Activated CD8-positive, alpha-beta memory T cell treated with anti-CD3 and anti-CD28 coated beads for 4 hours (primary cell): ENCODE data around the gene RECQL5.
"Not testable (repeated sequence)": the region's sequence is repeated elsewhere in the genome, so short reads cannot be mapped to it uniquely, and the experiment has no call there.

Source experiments
- DNase-seq, 2 donors: peaks; one replicate each; pipeline ENCODE4 v3.0.0-alpha.2; 2020; ENCODE audit warnings: low read depth in 2 of 2

RECQL5 gene

GRCh38 chr17:75647921-75648320 lies 19.0 kb downstream of the RECQL5 start:
- no peak for DNase-seq

DNA sequence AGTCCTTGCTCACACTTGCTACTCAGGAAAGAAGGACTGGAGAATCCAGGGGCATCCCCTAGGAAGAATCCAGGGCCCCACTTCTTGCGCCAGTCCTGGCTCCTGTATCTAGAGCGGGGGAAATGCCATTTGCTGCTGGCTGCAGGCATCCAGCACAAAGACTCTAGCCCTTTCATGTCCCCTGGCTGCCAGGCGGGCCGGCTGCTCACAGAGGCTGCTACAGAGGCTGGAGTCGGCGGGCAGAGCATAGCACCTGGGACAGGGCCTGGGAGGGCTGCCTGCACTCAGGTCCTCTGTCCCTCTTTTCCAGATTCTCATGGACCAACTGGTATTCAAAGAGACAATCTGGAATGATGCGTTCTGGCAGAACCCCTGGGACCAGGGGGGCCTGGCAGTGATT lies 19.9 kb downstream of the RECQL5 start:
- DNase-seq, result no peak

DNA sequence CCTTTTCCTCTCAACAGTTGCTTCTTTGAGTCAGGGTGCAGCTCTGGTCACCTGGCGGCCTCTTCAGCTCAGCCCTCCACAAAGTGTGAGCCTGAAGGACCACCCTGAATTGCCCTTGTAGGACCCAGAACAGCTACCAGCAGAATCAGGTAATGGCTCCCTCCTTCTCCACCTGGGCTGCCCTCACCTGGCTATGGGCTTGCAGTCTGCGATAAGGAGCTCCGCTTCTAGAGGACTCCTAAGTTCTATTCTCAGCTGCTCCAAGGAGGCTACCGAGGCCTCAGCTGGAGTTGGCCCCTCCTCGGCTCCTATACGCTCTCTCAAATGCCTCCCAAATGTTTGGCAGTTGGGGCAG lies 20.3 kb downstream of the RECQL5 start:
- no peak for DNase-seq

DNA sequence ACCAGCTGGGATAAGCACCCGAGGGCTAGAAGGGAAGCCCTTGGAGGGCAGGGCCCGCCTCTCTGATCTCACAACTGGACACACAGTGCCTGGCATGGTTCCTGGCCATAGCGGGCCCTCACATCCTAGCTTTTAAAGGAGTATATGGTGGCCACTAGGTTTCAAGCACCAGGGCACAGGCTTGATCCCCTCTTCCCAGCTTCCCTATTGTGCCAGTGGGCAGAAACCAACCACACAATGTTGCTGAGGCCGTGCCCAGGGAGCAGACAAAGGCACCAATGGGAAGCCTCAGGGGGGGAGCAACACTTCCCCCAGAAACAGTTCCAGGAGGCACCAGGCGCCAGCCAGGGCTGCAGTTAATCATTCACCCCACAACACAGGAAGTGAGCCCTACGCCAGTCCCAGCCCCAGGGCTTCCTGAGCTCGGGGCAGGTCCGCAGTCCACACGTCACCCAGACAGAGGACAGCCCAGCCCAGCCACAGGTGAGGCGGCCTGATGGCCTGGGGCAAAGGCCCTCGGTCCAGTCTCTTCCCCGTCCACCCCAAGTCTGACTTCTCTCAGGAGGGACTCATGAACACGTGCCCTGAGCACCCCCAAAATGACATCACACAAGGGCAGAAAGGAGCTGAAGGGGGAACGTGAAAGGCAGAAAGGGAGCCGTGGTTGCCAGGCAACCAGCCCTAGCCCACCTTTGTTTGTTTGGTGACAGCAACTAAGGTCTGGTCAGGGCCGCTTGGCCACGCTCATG lies 20.9 kb downstream of the RECQL5 start:
- DNase-seq, result no peak

GRCh38 chr17:75645501-75645888 lies 21.5 kb downstream of the RECQL5 start:
- no peak for DNase-seq

- no peak for DNase-seq
Measured at GRCh38 chr17:75643643-75644017, 23.3 kb downstream of the RECQL5 start.

GRCh38 chr17:75642784-75643642 lies 23.9 kb downstream of the RECQL5 start:
- DNase-seq, result no peak

- no peak for DNase-seq
Measured at GRCh38 chr17:75642182-75642783, 24.7 kb downstream of the RECQL5 start.

GRCh38 chr17:75641343-75641742 lies 25.6 kb downstream of the RECQL5 start:
- no peak for DNase-seq

GRCh38 chr17:75640556-75641119 lies 26.3 kb downstream of the RECQL5 start:
- no peak for DNase-seq

DNA sequence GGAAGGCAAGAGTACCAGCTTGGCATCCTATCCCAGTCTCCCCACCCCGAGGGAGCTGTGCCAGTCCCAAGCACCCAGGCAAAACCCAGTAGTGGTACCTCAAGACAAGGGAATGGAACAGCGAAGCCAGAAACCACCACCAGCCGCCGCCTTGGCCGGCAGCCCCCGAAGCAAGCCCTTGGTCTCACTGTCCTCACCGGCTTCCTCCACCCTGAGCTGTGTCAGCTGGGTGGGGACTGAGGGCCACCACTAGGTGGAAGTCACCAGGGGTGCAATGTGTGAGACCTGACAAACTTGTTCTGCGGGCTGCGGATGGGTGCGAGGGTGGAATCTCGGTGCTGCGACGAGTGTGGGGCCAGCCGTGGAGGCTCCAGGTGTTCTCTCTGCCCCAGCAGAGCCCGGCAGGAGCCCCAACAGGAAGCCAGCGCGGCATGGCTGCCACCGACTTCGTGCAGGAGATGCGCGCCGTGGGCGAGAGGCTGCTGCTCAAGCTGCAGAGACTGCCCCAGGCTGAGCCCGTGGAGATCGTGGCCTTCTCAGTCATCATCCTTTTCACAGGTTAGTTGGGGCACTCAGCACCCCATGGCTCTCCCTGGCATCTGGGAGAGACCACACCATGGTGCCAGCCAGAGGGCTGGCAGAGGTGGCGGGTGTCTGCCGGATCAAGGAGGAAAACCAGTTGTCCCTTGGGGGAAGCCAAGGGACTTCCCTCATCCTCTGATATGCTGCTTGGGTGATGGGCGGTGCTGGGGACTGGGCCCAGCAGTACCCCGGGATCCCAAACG lies 27.0 kb downstream of the RECQL5 start:
- no peak for DNase-seq

DNA sequence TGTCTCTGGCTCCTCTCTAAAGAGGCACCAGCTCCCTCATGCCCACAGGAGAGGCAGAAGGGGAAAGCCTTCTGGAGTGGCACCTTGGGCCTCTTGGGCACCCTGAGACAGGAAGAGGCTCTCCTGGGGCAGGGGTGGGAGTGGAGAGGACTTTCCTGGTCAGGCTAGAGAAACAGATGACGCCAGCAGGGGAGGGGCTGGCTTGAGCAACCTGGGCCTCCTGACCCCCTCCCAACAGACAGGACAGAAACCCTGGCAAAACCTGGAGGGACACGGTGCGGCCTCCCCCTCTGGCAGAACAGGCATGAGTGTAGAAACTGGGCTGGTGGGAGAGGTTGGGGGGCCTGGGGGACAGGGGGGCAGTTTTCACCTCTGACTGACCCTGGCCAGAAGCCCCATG lies 27.6 kb downstream of the RECQL5 start:
- DNase-seq, result no peak

- no peak for DNase-seq
Measured at GRCh38 chr17:75638893-75639292, 28.1 kb downstream of the RECQL5 start.

DNA sequence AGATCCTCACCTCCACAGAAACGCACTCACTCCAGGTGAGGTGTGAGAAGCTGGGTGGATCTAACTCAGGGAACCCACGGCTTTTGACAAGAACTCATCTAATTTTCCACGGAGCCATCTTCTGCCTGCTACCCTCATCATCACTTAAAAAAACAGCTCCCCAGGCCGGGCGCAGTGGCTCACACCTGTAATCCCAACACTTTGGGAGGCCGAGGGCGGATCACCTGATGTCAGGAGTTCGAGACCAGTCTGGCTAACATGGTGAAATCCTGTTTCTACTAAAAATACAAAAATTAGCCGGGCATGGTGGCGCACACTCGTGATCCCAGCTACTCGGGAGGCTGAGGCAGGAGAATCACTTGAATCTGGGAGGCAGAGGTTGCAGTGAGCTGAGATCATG lies 28.9 kb downstream of the RECQL5 start:
- DNase-seq, result not testable (repeated sequence)

DNA sequence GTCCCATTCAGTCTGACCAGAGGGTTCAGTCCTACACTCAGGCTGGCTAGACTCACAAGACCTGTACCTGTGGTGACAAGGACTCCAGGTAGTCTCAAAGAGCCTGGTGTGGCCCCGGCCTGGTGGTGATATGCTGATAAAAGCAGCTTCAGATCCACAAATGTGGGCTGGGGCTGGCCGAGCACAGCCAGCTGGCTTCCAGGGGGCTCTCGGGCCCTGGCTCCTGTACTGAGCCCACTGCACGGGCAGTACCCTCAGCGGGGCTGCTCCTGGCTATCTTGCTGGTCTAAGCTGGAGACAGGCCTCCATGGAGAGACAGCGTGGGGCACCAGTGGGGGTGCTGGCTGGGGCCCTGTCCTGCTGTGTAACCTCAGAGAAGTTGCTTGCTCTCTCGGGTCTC lies 29.4 kb downstream of the RECQL5 start:
- DNase-seq, result no peak

GRCh38 chr17:75637143-75637538 lies 29.8 kb downstream of the RECQL5 start:
- DNase-seq, result no peak

DNA sequence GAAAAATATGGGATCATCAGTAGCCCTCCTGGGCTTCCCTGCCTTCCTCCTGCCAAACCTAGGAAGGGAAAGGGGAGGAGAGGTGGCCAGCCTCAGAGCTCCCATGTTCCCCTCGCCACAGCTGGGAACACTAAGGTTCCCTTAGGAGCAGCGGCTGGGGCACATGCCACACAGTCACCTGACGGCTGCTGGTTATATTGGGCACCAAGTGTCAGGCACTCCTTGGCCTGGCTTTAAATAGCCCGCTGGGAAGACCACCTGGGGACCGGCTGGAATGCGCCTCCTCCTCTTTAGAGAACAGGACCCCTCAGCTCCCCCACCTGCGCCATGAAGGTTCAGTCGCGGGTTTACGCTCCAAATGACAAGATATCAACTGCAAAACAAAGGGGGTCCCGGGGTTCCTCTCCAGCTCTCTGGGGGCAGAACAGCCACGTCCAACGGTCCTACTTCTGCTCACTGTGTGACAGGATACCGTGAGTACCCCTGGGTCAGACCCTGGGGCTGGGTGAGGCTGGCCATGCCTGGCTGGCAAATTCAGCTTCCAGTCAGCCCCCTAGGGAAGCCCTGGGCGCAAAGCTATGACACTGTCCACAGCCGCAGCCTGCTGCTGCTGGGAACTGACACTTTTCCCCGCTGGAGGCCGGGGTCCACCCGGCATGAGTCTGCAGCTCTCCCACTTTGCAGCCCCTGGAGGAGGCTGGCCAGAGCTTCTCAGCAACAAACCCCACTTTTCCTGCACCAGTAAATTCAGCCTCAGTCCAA lies 30.4 kb downstream of the RECQL5 start:
- no peak for DNase-seq

DNA sequence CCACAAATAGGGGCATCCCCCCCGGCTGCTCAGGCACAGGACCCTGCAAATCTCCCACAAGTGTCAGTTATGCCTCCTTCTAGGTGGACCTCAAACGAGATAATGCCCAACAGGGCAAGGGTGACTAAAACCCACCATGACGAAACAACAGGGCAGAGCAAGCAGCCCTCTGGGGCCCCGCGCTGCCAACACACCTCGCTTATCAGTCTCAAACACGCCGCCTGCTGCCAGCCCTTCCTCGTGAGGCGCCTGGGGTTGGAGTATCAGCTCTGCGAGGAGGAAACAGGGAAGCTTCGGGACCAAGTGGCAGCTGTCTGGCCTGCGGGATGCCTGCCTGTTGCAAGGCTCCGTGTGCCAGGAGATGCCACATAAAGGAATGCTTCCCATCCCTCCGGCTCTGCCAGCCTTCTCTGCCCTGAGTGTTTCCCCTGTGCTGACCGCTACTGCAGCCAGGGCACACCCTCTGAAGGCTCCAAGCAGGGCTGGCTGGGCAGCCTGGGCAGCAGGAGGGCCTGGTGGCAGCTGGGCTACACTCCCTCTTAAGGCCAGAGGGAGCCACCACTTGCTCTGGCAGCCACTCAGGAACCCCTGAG lies 31.2 kb downstream of the RECQL5 start:
- DNase-seq, result no peak

DNA sequence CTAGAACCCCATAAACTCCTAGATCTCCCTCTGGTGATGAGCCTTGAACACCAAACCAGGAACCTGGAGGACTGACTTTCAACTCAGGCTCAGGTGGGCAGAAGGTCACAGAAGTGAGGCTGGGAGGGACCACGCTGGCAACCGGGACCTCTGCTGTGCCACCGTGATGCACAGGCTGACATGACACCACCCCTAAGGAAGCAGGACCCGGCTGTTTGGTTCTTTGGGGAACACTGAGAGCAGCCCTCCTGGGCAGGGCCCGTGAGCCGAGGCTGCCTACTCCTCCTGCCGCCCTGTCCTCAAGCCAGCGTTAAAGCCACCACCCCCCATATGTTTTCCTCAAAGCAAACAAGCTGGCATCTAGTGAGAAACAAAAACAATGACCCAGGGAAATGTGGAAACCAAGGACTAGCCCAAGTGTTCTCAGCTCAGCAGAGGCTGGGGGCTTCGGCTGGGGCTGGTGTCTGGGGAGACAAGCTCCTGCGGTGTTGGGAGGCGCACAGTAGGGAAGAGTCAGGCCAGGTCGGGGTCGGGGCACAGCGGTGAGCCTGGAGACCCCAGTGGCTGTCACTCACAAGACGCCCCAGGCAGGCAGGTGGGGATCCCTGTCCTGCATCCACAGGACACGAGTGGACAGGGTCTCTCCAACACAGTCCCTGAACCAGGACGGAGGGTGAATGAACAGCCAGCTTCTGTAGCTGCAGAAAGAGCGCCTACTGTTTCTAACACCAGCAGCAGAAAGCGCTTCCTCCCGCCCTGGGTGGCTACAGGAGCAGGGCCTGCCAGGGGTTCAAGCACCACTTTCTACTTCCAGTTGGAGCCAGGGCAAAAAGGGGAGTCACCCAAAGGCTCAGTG lies 32.0 kb downstream of the RECQL5 start:
- DNase-seq, result no peak

GRCh38 chr17:75634376-75634740 lies 32.6 kb downstream of the RECQL5 start:
- DNase-seq, result no peak
